Activated T-cell treated with anti-CD3 and anti-CD28 coated beads, Interleukin-2, amount 50 U/mL, for 1 hour (primary cell): ENCODE results near the gene SVIL.
"Not testable (repeated sequence)": the region's sequence is repeated elsewhere in the genome, so short reads cannot be mapped to it uniquely, and the experiment has no call there.

ENCODE experiments used
- DNase-seq: peaks from one replicate; pipeline ENCODE4 v3.0.0-alpha.2; 2020

Gene SVIL

GRCh38 chr10:29649561-29650551 is 15.1 kb upstream of the SVIL start:
- no peak for DNase-seq

DNA sequence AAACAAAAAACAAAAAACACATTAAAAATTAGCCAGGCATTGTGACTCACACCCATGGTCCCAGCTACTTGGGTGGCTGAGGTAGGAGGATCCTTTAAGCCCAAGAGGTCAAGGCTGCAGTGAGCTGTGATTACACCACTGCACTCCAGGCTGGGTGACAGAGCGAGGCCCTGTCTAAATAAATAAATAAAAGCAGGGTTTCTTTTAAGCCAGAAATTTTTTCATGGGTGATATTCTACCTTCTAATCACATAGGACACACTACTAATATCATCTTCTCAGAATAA is 14.2 kb upstream of the SVIL start:
- DNase-seq = no peak

DNA sequence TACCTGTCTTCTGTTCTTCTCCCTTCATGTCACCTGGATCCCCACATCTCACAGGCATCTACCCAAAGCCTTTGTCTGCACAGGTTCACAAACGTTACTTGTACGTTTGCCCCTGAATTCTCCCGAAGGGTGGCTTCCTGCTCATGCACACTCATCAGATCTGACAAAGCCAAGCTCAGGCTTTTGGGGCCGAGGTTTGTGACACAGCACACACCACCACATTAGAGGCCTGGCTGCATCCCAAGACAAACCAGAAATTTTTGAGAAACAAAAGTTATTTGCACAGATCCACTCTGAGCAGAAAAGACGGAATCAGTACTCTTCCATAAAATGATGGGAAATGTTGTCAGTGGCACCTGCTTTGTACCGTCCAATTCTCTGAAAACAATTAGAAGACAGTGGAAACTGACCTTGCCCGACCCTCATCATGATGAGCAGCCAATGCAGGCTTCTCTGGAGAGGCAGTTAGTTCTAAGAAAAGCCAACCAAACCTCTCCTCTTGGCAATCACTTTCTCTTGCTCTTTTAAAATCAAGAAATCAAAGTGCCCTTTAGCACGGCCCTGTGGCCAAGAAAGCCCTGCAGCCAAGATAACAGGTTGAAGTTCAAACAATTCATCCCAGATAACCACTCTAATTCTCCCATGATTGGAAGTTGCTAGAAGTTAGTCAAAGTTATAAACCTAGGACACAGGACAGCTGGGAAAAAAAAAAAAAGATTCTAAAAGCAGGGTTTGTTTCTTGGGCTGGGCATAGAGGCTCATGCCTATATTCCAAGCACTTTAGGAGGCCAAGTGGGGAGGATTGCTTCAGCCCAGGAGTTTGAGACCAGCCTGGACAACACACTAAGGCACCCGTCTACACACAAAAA is 13.6 kb upstream of the SVIL start:
- peak; percentile 42 for DNase-seq

GRCh38 chr10:29647478-29647877 is 12.7 kb upstream of the SVIL start:
- no peak for DNase-seq

DNA sequence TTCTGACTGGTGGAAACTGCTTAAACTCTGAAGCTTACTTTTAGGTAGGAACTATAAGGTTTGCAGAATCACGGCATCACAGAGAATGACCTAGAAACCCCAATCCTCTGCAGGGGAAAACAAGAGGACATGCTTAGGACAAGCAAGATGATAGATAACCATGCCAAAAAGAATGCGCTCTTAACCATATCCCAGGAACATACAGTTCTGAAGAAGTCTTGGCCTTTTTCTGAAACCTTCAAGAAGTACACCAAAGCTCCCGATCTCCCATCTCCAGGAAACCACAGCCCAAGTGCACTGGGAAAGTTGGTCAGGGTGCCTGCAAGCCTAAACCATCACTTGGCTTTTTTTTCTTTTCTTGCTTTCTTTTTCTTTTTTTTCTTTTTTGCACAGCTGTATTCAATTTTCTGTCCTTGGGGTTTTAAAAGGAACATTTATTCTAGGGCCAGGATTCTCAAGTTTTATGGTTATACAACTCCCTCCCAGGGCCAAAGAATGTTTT is 12.2 kb upstream of the SVIL start:
- DNase-seq = no peak

GRCh38 chr10:29646238-29646902 is 11.6 kb upstream of the SVIL start:
- no peak for DNase-seq

DNA sequence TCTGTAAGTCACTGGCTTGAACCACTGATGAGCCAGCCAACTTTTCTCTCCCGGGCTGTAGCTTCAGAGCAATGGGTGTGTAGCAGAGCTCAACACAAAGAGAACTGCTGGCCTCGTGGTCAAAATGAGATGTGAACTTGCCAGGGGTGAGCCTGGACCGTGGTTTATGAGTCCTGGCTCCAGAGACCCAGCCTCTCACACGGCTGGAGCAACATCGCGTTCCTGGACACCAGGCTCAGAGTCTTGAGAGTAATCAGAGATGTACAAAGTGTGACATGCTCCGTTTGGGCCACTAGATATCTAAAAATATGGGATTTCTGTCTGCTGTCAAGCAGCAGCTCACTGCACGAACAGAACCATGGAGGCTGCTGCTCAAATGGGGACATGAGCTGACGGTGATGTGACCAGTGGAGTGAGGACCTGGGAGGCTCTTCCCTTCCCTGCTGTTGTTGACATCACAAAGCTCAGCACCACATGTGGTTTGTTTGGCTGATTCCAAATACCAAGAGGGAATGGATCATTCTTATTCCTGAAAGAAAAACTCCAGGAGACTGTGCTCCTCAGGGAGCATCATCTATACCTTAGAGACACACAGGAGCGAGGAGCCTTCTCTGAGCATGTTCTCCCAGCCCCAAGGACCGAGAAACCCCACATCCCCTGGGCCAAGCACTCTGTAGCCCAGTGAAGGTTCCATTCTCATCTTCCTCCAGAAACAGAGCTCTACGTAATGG is 9.2 kb upstream of the SVIL start:
- DNase-seq = no peak

GRCh38 chr10:29642990-29643389 is 8.2 kb upstream of the SVIL start:
- no peak for DNase-seq

GRCh38 chr10:29637537-29637936 is 2.8 kb upstream of the SVIL start:
- no peak for DNase-seq

DNA sequence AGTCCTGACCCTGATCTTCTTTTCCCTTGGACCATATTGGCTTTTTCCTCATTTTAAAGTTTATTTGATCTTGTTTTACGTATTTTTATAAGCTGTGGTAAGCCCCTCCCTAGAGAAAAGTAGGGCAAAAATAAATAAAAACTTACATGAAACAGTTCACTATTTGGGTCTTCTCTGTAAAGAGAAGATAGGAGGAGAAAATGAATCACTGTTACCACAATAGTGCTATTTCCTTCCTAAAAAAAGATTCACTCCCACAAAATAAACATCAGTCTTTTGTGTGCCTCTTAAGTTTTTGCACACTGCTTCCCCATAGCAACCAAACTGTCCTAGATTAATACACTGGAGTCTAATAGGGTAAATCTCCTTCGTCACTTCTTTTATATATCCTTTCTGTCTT is 1.4 kb upstream of the SVIL start:
- no peak for DNase-seq

GRCh38 chr10:29635711-29636144 is 957 bp upstream of the SVIL start:
- peak; percentile 32 for DNase-seq

GRCh38 chr10:29634105-29634504 is 666 bp downstream of the SVIL start:
- DNase-seq = no peak

DNA sequence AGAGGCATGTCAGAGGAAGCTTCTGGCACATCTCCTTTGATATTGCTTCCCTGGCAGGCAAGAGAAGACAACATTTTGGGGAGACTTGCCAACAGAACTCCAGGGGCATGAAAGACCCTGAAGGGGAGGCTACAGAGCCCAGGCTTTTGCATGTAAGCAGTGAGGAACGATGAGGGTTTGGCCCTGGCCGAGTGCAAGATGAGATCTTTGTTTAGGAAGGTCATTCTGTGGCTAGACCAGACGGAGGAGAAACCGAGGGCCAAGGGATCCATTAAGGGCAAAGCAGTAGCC is 3.8 kb downstream of the SVIL start:
- no peak for DNase-seq

DNA sequence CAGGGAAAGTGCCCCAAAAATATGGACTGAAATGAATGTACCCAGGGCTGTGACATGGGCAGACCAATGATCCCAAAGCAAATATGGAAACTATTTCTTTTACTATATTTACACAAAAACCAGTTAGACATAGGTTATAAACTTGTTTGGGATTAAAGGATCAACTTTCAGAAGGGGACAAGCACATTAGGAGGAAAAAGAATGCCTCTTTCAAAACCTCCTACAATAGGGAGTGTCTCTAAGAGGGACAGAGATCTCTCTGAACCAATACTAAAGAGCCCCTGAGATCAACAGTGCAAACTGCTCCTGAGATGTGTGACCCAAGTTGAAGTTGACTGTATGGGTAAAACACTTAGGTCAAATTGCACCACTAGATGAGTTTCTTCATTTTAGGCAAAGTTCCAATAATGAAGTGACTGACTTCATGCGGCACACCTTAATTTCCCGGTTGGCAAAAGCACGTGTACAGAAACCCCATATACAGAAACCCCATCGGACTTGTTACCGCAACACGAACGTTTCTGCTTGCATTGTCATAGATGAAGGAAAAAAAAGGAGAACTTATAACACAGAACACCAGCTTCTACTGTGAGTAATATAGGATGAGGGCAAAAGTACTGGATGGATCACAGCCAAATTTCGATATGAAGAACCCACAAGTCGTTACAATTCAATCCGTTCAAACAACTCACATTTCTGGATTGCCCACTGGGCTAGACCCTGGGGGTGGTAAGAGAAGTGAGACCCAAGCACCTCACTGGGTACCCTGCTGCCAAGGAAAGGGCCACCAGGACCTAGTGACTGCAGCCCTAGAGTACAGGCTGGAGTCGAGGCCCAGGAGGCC is 4.3 kb downstream of the SVIL start:
- no peak for DNase-seq

DNA sequence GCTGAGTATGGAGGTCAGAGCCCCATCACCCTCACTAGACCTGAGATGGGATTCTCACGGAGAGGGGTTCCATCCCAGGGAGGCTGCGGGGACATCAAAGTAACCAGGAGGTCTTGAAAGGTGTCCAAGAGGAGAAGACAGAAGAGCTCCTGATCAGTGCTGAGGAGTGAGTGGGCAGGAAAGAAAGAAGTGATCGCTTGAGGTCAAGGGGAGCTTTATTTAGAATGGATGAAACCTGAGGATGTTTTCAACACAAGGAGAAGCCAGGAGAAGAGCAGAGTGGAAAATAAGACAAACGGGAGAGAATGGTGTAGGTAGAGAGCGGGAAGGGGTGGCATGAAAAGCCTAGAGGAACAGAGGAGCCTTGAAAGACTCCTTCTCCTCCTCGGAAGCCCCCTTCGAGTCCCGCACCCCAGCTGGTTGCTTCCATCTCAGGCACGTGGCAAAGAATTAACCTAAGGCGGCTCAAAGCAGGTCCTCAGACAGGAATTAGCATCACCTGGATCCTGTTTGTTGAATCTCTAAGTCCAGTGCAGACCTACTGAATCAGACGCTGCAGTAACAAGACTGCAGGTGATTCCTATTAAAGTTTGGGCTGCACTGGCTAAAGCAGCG is 5.8 kb downstream of the SVIL start:
- DNase-seq = no peak

DNA sequence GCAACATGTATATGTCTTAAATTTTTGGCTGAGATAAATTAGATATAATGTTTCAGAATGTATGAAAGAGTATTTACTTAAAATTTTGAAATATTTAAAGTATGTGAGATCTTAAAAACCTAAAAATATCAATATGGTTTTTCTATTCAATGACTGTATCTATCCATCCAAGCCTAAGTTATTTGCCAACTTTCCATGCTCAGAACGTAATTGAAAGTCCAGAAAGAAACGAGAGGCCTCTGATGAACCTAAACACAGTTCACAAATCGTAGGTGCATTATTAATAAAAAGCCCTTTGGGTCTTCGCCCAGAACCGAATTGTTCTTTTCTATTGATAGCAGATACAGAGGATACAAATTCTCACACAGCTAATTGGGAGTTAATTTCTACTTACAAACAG is 6.5 kb downstream of the SVIL start:
- DNase-seq = no peak

DNA sequence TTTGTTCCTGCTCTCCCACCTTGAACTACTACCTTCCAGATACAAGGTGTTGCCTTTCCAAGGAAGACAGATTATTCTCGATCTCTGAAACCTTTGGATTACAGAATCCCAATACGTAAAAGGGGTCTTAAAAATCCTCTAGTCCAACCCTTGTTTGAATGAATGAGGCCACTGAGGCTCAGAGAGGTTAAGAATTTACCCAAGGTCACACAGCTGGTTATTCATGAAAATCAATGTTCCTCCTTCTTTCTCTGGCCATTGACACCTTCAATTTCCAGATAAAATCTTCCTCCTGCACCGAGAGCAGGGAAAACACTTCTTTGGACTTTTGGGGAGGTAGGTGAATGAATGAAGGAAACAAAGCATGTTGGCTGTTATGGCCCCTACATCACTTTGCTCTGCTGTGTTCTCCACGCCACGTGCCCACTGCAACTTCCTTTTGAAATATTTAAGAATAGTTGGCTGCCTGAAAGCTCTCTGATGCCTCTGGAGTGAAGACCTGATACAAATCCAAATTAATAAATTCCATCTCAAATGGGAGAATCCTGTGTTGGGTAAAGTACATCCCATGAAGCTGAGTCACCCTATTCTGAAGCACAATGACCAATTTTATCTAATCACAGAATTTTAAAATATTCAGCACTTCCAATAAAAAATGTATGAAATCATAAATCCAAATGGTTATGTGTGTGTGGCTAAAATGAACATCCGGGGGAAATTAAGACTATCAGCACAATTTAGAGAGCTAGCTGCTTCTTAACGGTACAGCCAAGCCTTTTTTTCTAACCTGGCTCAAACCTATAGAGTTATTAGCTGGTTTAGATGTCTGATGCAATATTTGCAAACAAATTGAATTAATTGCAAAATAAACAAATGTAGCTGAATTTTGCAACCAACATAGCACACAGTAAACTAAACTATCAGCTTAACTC is 7.3 kb downstream of the SVIL start:
- DNase-seq = no peak

- not testable (repeated sequence) for DNase-seq
Observed at GRCh38 chr10:29624357-29624756, 10.4 kb downstream of the SVIL start.

GRCh38 chr10:29623797-29624196 is 11.0 kb downstream of the SVIL start:
- DNase-seq = no peak

- DNase-seq = no peak
Observed at GRCh38 chr10:29622382-29622922, 12.3 kb downstream of the SVIL start.
